Gastrocnemius medialis (tissue), 4 donors: ENCODE data around the gene METTL17.

ENCODE experiments used
- POLR2A ChIP-seq, 2 donors: fragments of 450-650 bp; IDR thresholded peaks; one replicate each; pipeline ENCODE4 v1.6.1; 2017; ENCODE audit warnings: antibody characterized with exemption in 2 of 2, mild to moderate bottlenecking in 2 of 2, moderate library complexity in 2 of 2
- TF ChIP-seq, protein P1 (sequence below), 5 experiments: fragments of 450-650 bp in 3 of 5; fragments of 200-600 bp in 2 of 5; sonication (generic) in 2 of 5; IDR thresholded peaks in 4 of 5; conservative IDR thresholded peaks in 1 of 5; 1 replicate in 4 of 5; 2 replicates in 1 of 5; pipeline ENCODE4 v1.5.1; 2016 to 2019; ENCODE audit warnings: antibody characterized with exemption in 5 of 5, mild to moderate bottlenecking in 3 of 5, moderate library complexity in 3 of 5

DNA sequence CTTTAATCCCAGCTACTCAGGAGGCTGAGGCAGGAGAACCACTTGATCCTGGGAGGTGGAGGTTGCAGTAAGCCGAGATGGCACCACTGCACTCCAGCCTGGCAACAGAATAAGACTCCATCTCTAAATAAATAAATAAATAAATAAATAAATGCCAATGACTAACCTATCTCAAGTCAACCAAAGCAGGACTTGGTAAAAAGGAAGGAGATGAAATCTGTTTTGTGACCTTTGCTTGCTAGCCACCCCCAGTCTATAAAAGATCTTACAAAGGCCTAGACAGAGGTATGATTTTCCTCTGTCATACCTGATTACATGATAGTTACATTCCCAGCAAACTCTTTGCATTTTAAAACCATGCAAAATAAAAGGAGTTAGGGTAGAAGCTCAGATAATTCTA is 13.5 kb upstream of the METTL17 start:
- TF ChIP-seq, protein P1, sequence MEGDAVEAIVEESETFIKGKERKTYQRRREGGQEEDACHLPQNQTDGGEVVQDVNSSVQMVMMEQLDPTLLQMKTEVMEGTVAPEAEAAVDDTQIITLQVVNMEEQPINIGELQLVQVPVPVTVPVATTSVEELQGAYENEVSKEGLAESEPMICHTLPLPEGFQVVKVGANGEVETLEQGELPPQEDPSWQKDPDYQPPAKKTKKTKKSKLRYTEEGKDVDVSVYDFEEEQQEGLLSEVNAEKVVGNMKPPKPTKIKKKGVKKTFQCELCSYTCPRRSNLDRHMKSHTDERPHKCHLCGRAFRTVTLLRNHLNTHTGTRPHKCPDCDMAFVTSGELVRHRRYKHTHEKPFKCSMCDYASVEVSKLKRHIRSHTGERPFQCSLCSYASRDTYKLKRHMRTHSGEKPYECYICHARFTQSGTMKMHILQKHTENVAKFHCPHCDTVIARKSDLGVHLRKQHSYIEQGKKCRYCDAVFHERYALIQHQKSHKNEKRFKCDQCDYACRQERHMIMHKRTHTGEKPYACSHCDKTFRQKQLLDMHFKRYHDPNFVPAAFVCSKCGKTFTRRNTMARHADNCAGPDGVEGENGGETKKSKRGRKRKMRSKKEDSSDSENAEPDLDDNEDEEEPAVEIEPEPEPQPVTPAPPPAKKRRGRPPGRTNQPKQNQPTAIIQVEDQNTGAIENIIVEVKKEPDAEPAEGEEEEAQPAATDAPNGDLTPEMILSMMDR (IDR thresholded peaks at IDR 0.05 in 4 of 5, conservative IDR thresholded peaks at IDR 0.05 in 1 of 5) = no peak
- TF ChIP-seq POLR2A (IDR thresholded peaks at IDR 0.05) = no peak
